Keratinocyte (primary cell): ENCODE results near the gene PDZD2. TPM values are rescaled to one million over a fixed set of nuclear protein-coding genes. Genes with fewer than 3 reads are reported as not detected.

ENCODE experiments used
- DNase-seq: peaks from one replicate; pipeline ENCODE4 v3.0.0-alpha.2; 2011; ENCODE audit warnings: low read depth, missing footprints, low spot score
- FAIRE-seq: peaks from 2 replicates; lab custom pipeline; 2011; peaks lifted over from hg19 to GRCh38; lab: Jason Lieb, UNC
- H2AFZ ChIP-seq: 2 replicates; pipeline ENCODE4 v1.6.0; 2012; ENCODE audit warnings: low read length, control low read depth, inconsistent platforms; ENCODE audit not compliant: control insufficient read depth
- H3K27ac ChIP-seq: 2 replicates; pipeline ENCODE4 v1.5.1; 2011; ENCODE audit warnings: low read length; ENCODE audit not compliant: control insufficient read depth, insufficient read depth
- H3K27me3 ChIP-seq: 3 replicates; pipeline ENCODE4 v1.6.0; 2011; ENCODE audit warnings: low read length; ENCODE audit not compliant: control insufficient read depth, insufficient read depth; ENCODE audit errors: extremely low read depth
- H3K36me3 ChIP-seq, 2 experiments: 2 replicates in 1 of 2; 3 replicates in 1 of 2; pipeline ENCODE4 v1.5.1; 2011; ENCODE audit warnings: low read length in 2 of 2, mild to moderate bottlenecking in 1 of 2; ENCODE audit not compliant: control insufficient read depth in 2 of 2, insufficient read depth in 2 of 2; ENCODE audit errors: extremely low read depth in 1 of 2
- H3K4me1 ChIP-seq: 3 replicates; pipeline ENCODE4 v1.5.1; 2011; ENCODE audit warnings: low read length; ENCODE audit not compliant: control insufficient read depth, insufficient read depth; ENCODE audit errors: extremely low read depth
- H3K4me2 ChIP-seq: 3 replicates; pipeline ENCODE4 v1.6.0; 2011; ENCODE audit warnings: low read depth, low read length; ENCODE audit not compliant: control insufficient read depth, insufficient read depth; ENCODE audit errors: extremely low read depth
- H3K4me3 ChIP-seq, 3 experiments: fragments of 200-600 bp in 1 of 3; sonication (generic) in 1 of 3; 2 replicates in 2 of 3; 3 replicates in 1 of 3; pipeline ENCODE4 v1.5.1; 2011 to 2016; ENCODE audit warnings: low read length in 3 of 3, mild to moderate bottlenecking in 3 of 3, control low read depth in 2 of 3, inconsistent platforms in 1 of 3, low read depth in 1 of 3, mixed read lengths in 1 of 3, mixed run types in 1 of 3, moderate library complexity in 1 of 3; ENCODE audit not compliant: control insufficient read depth in 2 of 3, insufficient read depth in 2 of 3; ENCODE audit errors: extremely low read depth in 1 of 3
- H3K79me2 ChIP-seq: 2 replicates; pipeline ENCODE4 v1.6.0; 2012; ENCODE audit warnings: low read length; ENCODE audit not compliant: control insufficient read depth, insufficient read depth
- H3K9ac ChIP-seq: 3 replicates; pipeline ENCODE4 v1.6.0; 2011; ENCODE audit warnings: low read length; ENCODE audit not compliant: control insufficient read depth, insufficient read depth; ENCODE audit errors: extremely low read depth
- H3K9me1 ChIP-seq: 3 replicates; pipeline ENCODE4 v1.6.0; 2011; ENCODE audit warnings: low read length; ENCODE audit not compliant: control insufficient read depth, insufficient read depth; ENCODE audit errors: extremely low read depth
- H3K9me3 ChIP-seq: 2 replicates; pipeline ENCODE4 v1.5.1; 2012; ENCODE audit warnings: low read depth, low read length; ENCODE audit not compliant: control insufficient read depth
- H4K20me1 ChIP-seq: 3 replicates; pipeline ENCODE4 v1.6.0; 2011; ENCODE audit warnings: low read length; ENCODE audit not compliant: control insufficient read depth, insufficient read depth; ENCODE audit errors: extremely low read depth
- CTCF ChIP-seq, 3 experiments: IDR thresholded peaks in 1 of 3; conservative IDR thresholded peaks in 1 of 3; optimal IDR thresholded peaks in 1 of 3; 2 replicates in 2 of 3; 3 replicates in 1 of 3; pipeline versions ENCODE3 to v1.5.1; 2011; ENCODE audit warnings: low read length in 3 of 3, mild to moderate bottlenecking in 3 of 3, moderate library complexity in 2 of 3, control low read depth in 1 of 3, inconsistent platforms in 1 of 3; ENCODE audit not compliant: insufficient read depth in 2 of 3; ENCODE audit errors: extremely low read depth in 1 of 3
- EZH2 ChIP-seq: IDR thresholded peaks from one replicate; pipeline ENCODE4 v1.6.1; 2012; ENCODE audit warnings: inconsistent platforms, mild to moderate bottlenecking, low read length, moderate library complexity
- dilution Hi-C: fragments of 300-500 bp; cut with MboI; formaldehyde crosslinking; loops from one replicate; pipeline ENCODE4 v1.7.0; 2020; ENCODE audit warnings: low sequenced_read_pairs; ENCODE audit not compliant: extremely low pct_ligation_motif_present
- polyA plus RNA-seq, 5 experiments: library from polyadenylated mRNA; depleted of rRNA in 3 of 5; stranded (reverse) in 3 of 5; stranded (forward) in 1 of 5; unstranded in 1 of 5; fragments of >200 nt; gene quantifications; 1 replicate in 1 of 5; 2 replicates in 3 of 5; 3 replicates in 1 of 5; pipeline versions ENCODE4 v1.2.1 to v1.2.3, GENCODE V29; 2011 to 2012; ENCODE audit warnings: missing spikeins in 2 of 5, low read depth in 1 of 5, low replicate concordance in 1 of 5

The PDZD2 gene
- polyA plus RNA-seq, 1 donor (not counting 4 experiments of a cell fraction or from before 2014, with no cell fraction given), result 7.3 TPM

- no peak overlapping the region for H3K27ac ChIP-seq
- H4K20me1 ChIP-seq, result no peaks in the 10 kb centered on the region
- no peaks in the 10 kb centered on the region for H3K9me3 ChIP-seq
- FAIRE-seq, result peak; percentile 64
- dilution Hi-C loops, result no loop called here
- peaks cover 11% of the 10 kb centered on the region for H3K4me1 ChIP-seq
- no peaks in the 10 kb centered on the region for H3K36me3 ChIP-seq
- H3K79me2 ChIP-seq, result no peaks in the 10 kb centered on the region
- H3K27me3 ChIP-seq, result peaks cover 3% of the 10 kb centered on the region
- peak overlapping the region; percentile 6 for H3K4me2 ChIP-seq
- no peak for DNase-seq
- TF ChIP-seq EZH2 (no peak), CTCF (optimal IDR thresholded peaks at IDR 0.05 in 1 of 3, IDR thresholded peaks at IDR 0.05 in 1 of 3, conservative IDR thresholded peaks at IDR 0.05 in 1 of 3; ENCODE audit: extremely low read depth in 1 of 3, insufficient read depth in 2 of 3, low read length in 3 of 3) (no peak)
- H3K4me3 ChIP-seq, result no peak overlapping the region
- H3K9ac ChIP-seq, result peak overlapping the region; percentile 16
- H2AFZ ChIP-seq, result no peak overlapping the region
- H3K9me1 ChIP-seq, result no peaks in the 10 kb centered on the region
Measured at GRCh38 chr5:31783086-31783645, 144.2 kb downstream of the PDZD2 start.

- TF ChIP-seq CTCF (optimal IDR thresholded peaks at IDR 0.05 in 1 of 3, IDR thresholded peaks at IDR 0.05 in 1 of 3, conservative IDR thresholded peaks at IDR 0.05 in 1 of 3; ENCODE audit: extremely low read depth in 1 of 3, insufficient read depth in 2 of 3, low read length in 3 of 3) (no peak), EZH2 (no peak)
- Histone ChIP-seq H3K36me3 (no peaks in the 10 kb centered on the region), H4K20me1 (no peaks in the 10 kb centered on the region), H3K4me3 (no peak overlapping the region), H3K4me2 (peak overlapping the region; percentile 6), H3K4me1 (peaks cover 11% of the 10 kb centered on the region), H3K27ac (no peak overlapping the region), H3K27me3 (peaks cover 3% of the 10 kb centered on the region), H3K79me2 (no peaks in the 10 kb centered on the region), H2AFZ (peak overlapping the region; percentile 16), H3K9me1 (no peaks in the 10 kb centered on the region), H3K9ac (no peak overlapping the region), H3K9me3 (no peaks in the 10 kb centered on the region)
- DNase-seq, result no peak
- FAIRE-seq, result no peak
- dilution Hi-C loops, result no loop called here
Measured at GRCh38 chr5:31783731-31784130, 144.8 kb downstream of the PDZD2 start.
